Measurements from ENCODE around the gene NCBP2L.

The NCBP2L gene

GRCh38 chrX:107738768-107739167, 38.8 kb upstream of the NCBP2L start:
- Histone ChIP-seq H3K4me1 (ENCODE audit: insufficient read depth, low read length) (peaks cover 21% of the 10 kb centered on the region), H3K36me3 (ENCODE audit: insufficient read depth, low read length) (no peaks in the 10 kb centered on the region), H3K27me3 (ENCODE audit: insufficient read depth, low read length) (peaks cover 3% of the 10 kb centered on the region; the same call in 1 of the 2 replicates), H3K27ac (ENCODE audit: low read depth, low read length) (no peak overlapping the region), H3K9me3 (ENCODE audit: insufficient read depth, low read depth, low read length) (no peaks in the 10 kb centered on the region), H3K9ac (ENCODE audit: low read depth, low read length) (no peak overlapping the region), H3K4me3 (ENCODE audit: low read length) (no peak overlapping the region)
- WGBS, result 91% methylated on average over 8 of the region's 8 CpGs

- 93% methylated on average over 3 of the region's 3 CpGs for WGBS
Observed at GRCh38 chrX:107739541-107739940, 38.0 kb upstream of the NCBP2L start.

GRCh38 chrX:107741404-107741790, 36.1 kb upstream of the NCBP2L start:
- no peaks in the 10 kb centered on the region for H3K9me3 ChIP-seq (ENCODE audit: insufficient read depth, low read depth, low read length)
- peaks cover 20% of the 10 kb centered on the region for H3K4me1 ChIP-seq (ENCODE audit: insufficient read depth, low read length)
- no peaks in the 10 kb centered on the region for H3K36me3 ChIP-seq (ENCODE audit: insufficient read depth, low read length)
- H3K9ac ChIP-seq (ENCODE audit: low read depth, low read length), result 0 out of 2 replicates have a peak overlapping the region, but pooled peaks have one; percentile 20
- WGBS, result 72% methylated on average over 7 of the region's 7 CpGs
- no peak overlapping the region; the same call in 1 of the 2 replicates for H3K27ac ChIP-seq (ENCODE audit: low read depth, low read length)
- H3K4me3 ChIP-seq (ENCODE audit: low read length), result peak overlapping the region; percentile 51
- H3K27me3 ChIP-seq (ENCODE audit: insufficient read depth, low read length), result peaks cover 3% of the 10 kb centered on the region; the same call in 1 of the 2 replicates

More at GRCh38 chrX:107739541-107739940, 38.0 kb upstream of the NCBP2L start:
- Histone ChIP-seq H3K36me3 (ENCODE audit: insufficient read depth, low read length) (no peaks in the 10 kb centered on the region), H3K27me3 (ENCODE audit: insufficient read depth, low read length) (peaks cover 3% of the 10 kb centered on the region; the same call in 1 of the 2 replicates), H3K9ac (ENCODE audit: low read depth, low read length) (no peak overlapping the region), H3K4me1 (ENCODE audit: insufficient read depth, low read length) (peaks cover 21% of the 10 kb centered on the region), H3K27ac (ENCODE audit: low read depth, low read length) (no peak overlapping the region), H3K4me3 (ENCODE audit: low read length) (no peak overlapping the region), H3K9me3 (ENCODE audit: insufficient read depth, low read depth, low read length) (no peaks in the 10 kb centered on the region)

GRCh38 chrX:107742700-107743191, 34.8 kb upstream of the NCBP2L start:
- no peaks in the 10 kb centered on the region for H3K36me3 ChIP-seq (ENCODE audit: insufficient read depth, low read length)
- no peak overlapping the region for H3K9ac ChIP-seq (ENCODE audit: low read depth, low read length)
- peaks cover 12% of the 10 kb centered on the region for H3K4me1 ChIP-seq (ENCODE audit: insufficient read depth, low read length)
- peak overlapping the region; percentile 51 for H3K4me3 ChIP-seq (ENCODE audit: low read length)
- no peaks in the 10 kb centered on the region for H3K9me3 ChIP-seq (ENCODE audit: insufficient read depth, low read depth, low read length)
- H3K27me3 ChIP-seq (ENCODE audit: insufficient read depth, low read length), result peaks cover 3% of the 10 kb centered on the region; the same call in 1 of the 2 replicates
- H3K27ac ChIP-seq (ENCODE audit: low read depth, low read length), result no peak overlapping the region
- WGBS, result 67% methylated on average over 23 of the region's 23 CpGs

GRCh38 chrX:107743995-107744394, 33.5 kb upstream of the NCBP2L start:
- Histone ChIP-seq H3K4me1 (ENCODE audit: insufficient read depth, low read length) (peaks cover 12% of the 10 kb centered on the region), H3K36me3 (ENCODE audit: insufficient read depth, low read length) (no peaks in the 10 kb centered on the region), H3K9ac (ENCODE audit: low read depth, low read length) (no peak overlapping the region), H3K27ac (ENCODE audit: low read depth, low read length) (no peak overlapping the region), H3K27me3 (ENCODE audit: insufficient read depth, low read length) (peaks cover 3% of the 10 kb centered on the region; the same call in 1 of the 2 replicates), H3K9me3 (ENCODE audit: insufficient read depth, low read depth, low read length) (no peaks in the 10 kb centered on the region), H3K4me3 (ENCODE audit: low read length) (no peak overlapping the region)
- 89% methylated on average over 7 of the region's 7 CpGs for WGBS

GRCh38 chrX:107744868-107745267, 32.7 kb upstream of the NCBP2L start:
- H3K4me1 ChIP-seq (ENCODE audit: insufficient read depth, low read length), result peaks cover 12% of the 10 kb centered on the region
- no peak overlapping the region for H3K4me3 ChIP-seq (ENCODE audit: low read length)
- H3K27me3 ChIP-seq (ENCODE audit: insufficient read depth, low read length), result peaks cover 3% of the 10 kb centered on the region; the same call in 1 of the 2 replicates
- no peaks in the 10 kb centered on the region for H3K9me3 ChIP-seq (ENCODE audit: insufficient read depth, low read depth, low read length)
- H3K36me3 ChIP-seq (ENCODE audit: insufficient read depth, low read length), result no peaks in the 10 kb centered on the region
- H3K27ac ChIP-seq (ENCODE audit: low read depth, low read length), result no peak overlapping the region
- 100% methylated on average over 2 of the region's 2 CpGs for WGBS
- H3K9ac ChIP-seq (ENCODE audit: low read depth, low read length), result no peak overlapping the region

- Histone ChIP-seq H3K4me1 (ENCODE audit: insufficient read depth, low read length) (peaks cover 14% of the 10 kb centered on the region; the same call in 1 of the 2 replicates), H3K27ac (ENCODE audit: low read depth, low read length) (no peak overlapping the region), H3K4me3 (ENCODE audit: low read length) (no peak overlapping the region), H3K9ac (ENCODE audit: low read depth, low read length) (no peak overlapping the region), H3K27me3 (ENCODE audit: insufficient read depth, low read length) (0 out of 2 replicates have a peak, but pooled peaks cover 3% of the 10 kb centered on the region), H3K9me3 (ENCODE audit: insufficient read depth, low read depth, low read length) (no peaks in the 10 kb centered on the region), H3K36me3 (ENCODE audit: insufficient read depth, low read length) (no peaks in the 10 kb centered on the region)
- 86% methylated on average over 3 of the region's 3 CpGs for WGBS
Observed at GRCh38 chrX:107747596-107748161, 29.9 kb upstream of the NCBP2L start.

- WGBS, result 80% methylated on average over 6 of the region's 6 CpGs
- H3K27me3 ChIP-seq (ENCODE audit: insufficient read depth, low read length), result 0 out of 2 replicates have a peak, but pooled peaks cover 1% of the 10 kb centered on the region
- H3K27ac ChIP-seq (ENCODE audit: low read depth, low read length), result no peak overlapping the region
- no peaks in the 10 kb centered on the region for H3K9me3 ChIP-seq (ENCODE audit: insufficient read depth, low read depth, low read length)
- H3K4me3 ChIP-seq (ENCODE audit: low read length), result no peak overlapping the region
- no peak overlapping the region for H3K9ac ChIP-seq (ENCODE audit: low read depth, low read length)
- no peaks in the 10 kb centered on the region for H3K36me3 ChIP-seq (ENCODE audit: insufficient read depth, low read length)
- peaks cover 14% of the 10 kb centered on the region; the same call in 1 of the 2 replicates for H3K4me1 ChIP-seq (ENCODE audit: insufficient read depth, low read length)
Observed at GRCh38 chrX:107748506-107748905, 29.0 kb upstream of the NCBP2L start.

- H3K4me1 ChIP-seq (ENCODE audit: insufficient read depth, low read length), result peaks cover 14% of the 10 kb centered on the region; the same call in 1 of the 2 replicates
- H3K9ac ChIP-seq (ENCODE audit: low read depth, low read length), result no peak overlapping the region
- no peaks in the 10 kb centered on the region for H3K9me3 ChIP-seq (ENCODE audit: insufficient read depth, low read depth, low read length)
- H3K27me3 ChIP-seq (ENCODE audit: insufficient read depth, low read length), result no peaks in the 10 kb centered on the region
- no peak overlapping the region for H3K27ac ChIP-seq (ENCODE audit: low read depth, low read length)
- no peak overlapping the region for H3K4me3 ChIP-seq (ENCODE audit: low read length)
- no peaks in the 10 kb centered on the region for H3K36me3 ChIP-seq (ENCODE audit: insufficient read depth, low read length)
- 92% methylated on average over 5 of the region's 6 CpGs for WGBS
Observed at GRCh38 chrX:107750263-107750662, 27.3 kb upstream of the NCBP2L start.

- no peak overlapping the region for H3K27ac ChIP-seq (ENCODE audit: low read depth, low read length)
- no peak overlapping the region for H3K9ac ChIP-seq (ENCODE audit: low read depth, low read length)
- 77% methylated on average over 7 of the region's 7 CpGs for WGBS
- no peaks in the 10 kb centered on the region for H3K9me3 ChIP-seq (ENCODE audit: insufficient read depth, low read depth, low read length)
- no peaks in the 10 kb centered on the region for H3K36me3 ChIP-seq (ENCODE audit: insufficient read depth, low read length)
- H3K4me1 ChIP-seq (ENCODE audit: insufficient read depth, low read length), result peaks cover 14% of the 10 kb centered on the region; the same call in 1 of the 2 replicates
- H3K27me3 ChIP-seq (ENCODE audit: insufficient read depth, low read length), result no peaks in the 10 kb centered on the region
- no peak overlapping the region for H3K4me3 ChIP-seq (ENCODE audit: low read length)
Observed at GRCh38 chrX:107750861-107751445, 26.6 kb upstream of the NCBP2L start.

GRCh38 chrX:107752043-107752442, 25.5 kb upstream of the NCBP2L start:
- no peak overlapping the region for H3K4me3 ChIP-seq (ENCODE audit: low read length)
- H3K36me3 ChIP-seq (ENCODE audit: insufficient read depth, low read length), result no peaks in the 10 kb centered on the region
- H3K9ac ChIP-seq (ENCODE audit: low read depth, low read length), result no peak overlapping the region
- no peak overlapping the region for H3K27ac ChIP-seq (ENCODE audit: low read depth, low read length)
- 71% methylated on average over 1 of the region's 3 CpGs for WGBS
- no peaks in the 10 kb centered on the region for H3K9me3 ChIP-seq (ENCODE audit: insufficient read depth, low read depth, low read length)
- peaks cover 14% of the 10 kb centered on the region; the same call in 1 of the 2 replicates for H3K4me1 ChIP-seq (ENCODE audit: insufficient read depth, low read length)
- no peaks in the 10 kb centered on the region for H3K27me3 ChIP-seq (ENCODE audit: insufficient read depth, low read length)

Data from HUES64 (cell line).